GM12892 (cell line): ENCODE measurements around the gene STARD10.
"Not testable (repeated sequence)": the region's sequence is repeated elsewhere in the genome, so short reads cannot be mapped to it uniquely, and the experiment has no call there.

Experiments
- DNase-seq: peaks from one replicate; pipeline ENCODE4 v3.0.0; 2011; ENCODE audit not compliant: insufficient read length
- FAIRE-seq: peaks from 2 replicates; lab custom pipeline; 2011; peaks lifted over from hg19 to GRCh38; lab: Jason Lieb, UNC
- POLR2A ChIP-seq: IDR thresholded peaks from 2 replicates; pipeline ENCODE4 v1.6.1; 2011; ENCODE audit warnings: low read depth, low read length, control low read depth
- POLR2AphosphoS5 ChIP-seq: IDR thresholded peaks from 2 replicates; pipeline ENCODE4 v1.6.1; 2011; ENCODE audit warnings: low read depth, low read length, control low read depth
- TAF1 ChIP-seq: IDR thresholded peaks from 2 replicates; pipeline ENCODE4 v1.6.1; 2011; ENCODE audit warnings: low read depth, mild to moderate bottlenecking, control low read depth, low read length, borderline replicate concordance

Gene STARD10

GRCh38 chr11:72813740-72814285, 20.0 kb upstream of the STARD10 start:
- FAIRE-seq (no peak), DNase-seq (peak; percentile 77)
- TF ChIP-seq POLR2A (peak; percentile 97), TAF1 (peak; percentile 93), POLR2AphosphoS5 (peak; percentile 94)

GRCh38 chr11:72812967-72813739, 19.3 kb upstream of the STARD10 start:
- TF ChIP-seq TAF1 (no peak; the same call in 1 of the 2 replicates), POLR2AphosphoS5 (0 out of 2 replicates have a peak, but pooled peaks have one; percentile 37), POLR2A (no peak)
- peak; percentile 95 for FAIRE-seq
- DNase-seq = no peak

GRCh38 chr11:72812604-72812966, 18.7 kb upstream of the STARD10 start:
- TF ChIP-seq POLR2A (no peak), TAF1 (no peak), POLR2AphosphoS5 (no peak)
- no peak for DNase-seq
- no peak for FAIRE-seq

- not testable (repeated sequence) for FAIRE-seq, DNase-seq
Measured at GRCh38 chr11:72811686-72812085, 17.8 kb upstream of the STARD10 start.

GRCh38 chr11:72808331-72808798, 14.5 kb upstream of the STARD10 start:
- FAIRE-seq = no peak
- no peak for DNase-seq
- TF ChIP-seq TAF1 = no peak
- TF ChIP-seq POLR2AphosphoS5 = no peak
- TF ChIP-seq POLR2A = no peak

- FAIRE-seq = no peak
- DNase-seq = no peak
- no peak for TF ChIP-seq POLR2AphosphoS5
- no peak for TF ChIP-seq POLR2A
- no peak for TF ChIP-seq TAF1
Measured at GRCh38 chr11:72807792-72808191, 13.9 kb upstream of the STARD10 start.

- no peak for TF ChIP-seq POLR2AphosphoS5
- no peak for TF ChIP-seq TAF1
- no peak for TF ChIP-seq POLR2A
- DNase-seq (no peak), FAIRE-seq (no peak)
Measured at GRCh38 chr11:72807021-72807693, 13.3 kb upstream of the STARD10 start.

GRCh38 chr11:72806378-72806777, 12.5 kb upstream of the STARD10 start:
- not testable (repeated sequence) for FAIRE-seq, DNase-seq

- TF ChIP-seq POLR2A (no peak), TAF1 (no peak), POLR2AphosphoS5 (no peak)
- DNase-seq (no peak), FAIRE-seq (no peak)
Measured at GRCh38 chr11:72805216-72805615, 11.4 kb upstream of the STARD10 start.

GRCh38 chr11:72802822-72803221, 9.0 kb upstream of the STARD10 start:
- FAIRE-seq (no peak), DNase-seq (no peak)
- no peak for TF ChIP-seq TAF1
- TF ChIP-seq POLR2A = no peak
- TF ChIP-seq POLR2AphosphoS5 = no peak

GRCh38 chr11:72799441-72799840, 5.6 kb upstream of the STARD10 start:
- no peak for FAIRE-seq
- DNase-seq = no peak
- no peak for TF ChIP-seq POLR2AphosphoS5
- TF ChIP-seq POLR2A = no peak
- no peak for TF ChIP-seq TAF1

- TF ChIP-seq POLR2A (no peak), POLR2AphosphoS5 (no peak), TAF1 (no peak)
- DNase-seq (no peak), FAIRE-seq (no peak)
Measured at GRCh38 chr11:72798361-72798760, 4.5 kb upstream of the STARD10 start.
